SK-N-SH (cell line): ENCODE measurements around the gene BOC.

Source experiments
- EP300 ChIP-seq, 2 experiments: IDR thresholded peaks; 2 replicates each; pipeline versions ENCODE4 v1.4.0 to v1.6.1; 2012; ENCODE audit warnings: borderline replicate concordance in 1 of 2, low read depth in 1 of 2, low read length in 1 of 2
- GABPA ChIP-seq: IDR thresholded peaks from 2 replicates; pipeline ENCODE4 v1.4.0; 2012; ENCODE audit warnings: low read depth, mild to moderate bottlenecking
- JUND ChIP-seq: IDR thresholded peaks from 2 replicates; pipeline ENCODE4 v1.4.0; 2012
- NRF1 ChIP-seq: IDR thresholded peaks from 2 replicates; pipeline ENCODE4 v1.6.1; 2012; ENCODE audit warnings: low read depth, mild to moderate bottlenecking, low read length
- RXRA ChIP-seq: IDR thresholded peaks from 2 replicates; pipeline ENCODE4 v1.4.0; 2012; ENCODE audit warnings: low read depth, mild to moderate bottlenecking, borderline replicate concordance
- SIN3A ChIP-seq: IDR thresholded peaks from 2 replicates; pipeline ENCODE4 v1.6.1; 2012; ENCODE audit warnings: low read depth, mild to moderate bottlenecking, low read length, moderate library complexity, borderline replicate concordance
- YY1 ChIP-seq: IDR thresholded peaks from 2 replicates; pipeline ENCODE4 v1.4.0; 2012; ENCODE audit warnings: low read depth, mild to moderate bottlenecking
- TF ChIP-seq, protein P1 (sequence below): fragments of 200-600 bp; sonication (generic); IDR thresholded peaks from 2 replicates; pipeline ENCODE4 v1.6.1; 2017; ENCODE audit warnings: antibody characterized with exemption, mild to moderate bottlenecking, moderate library complexity
- TF ChIP-seq, protein P2 (sequence below): IDR thresholded peaks from 2 replicates; pipeline ENCODE4 v1.4.0; 2012; ENCODE audit warnings: low read depth
- TF ChIP-seq, protein P3 (sequence below): fragments of 150-350 bp; IDR thresholded peaks from 2 replicates; pipeline ENCODE4 v1.6.1; 2017; ENCODE audit warnings: antibody characterized with exemption, low read length, low read depth, borderline replicate concordance
- TF ChIP-seq, protein P4 (sequence below): IDR thresholded peaks from 2 replicates; pipeline ENCODE4 v1.6.1; 2012; ENCODE audit warnings: mild to moderate bottlenecking, low read depth, low read length, moderate library complexity

DNA sequence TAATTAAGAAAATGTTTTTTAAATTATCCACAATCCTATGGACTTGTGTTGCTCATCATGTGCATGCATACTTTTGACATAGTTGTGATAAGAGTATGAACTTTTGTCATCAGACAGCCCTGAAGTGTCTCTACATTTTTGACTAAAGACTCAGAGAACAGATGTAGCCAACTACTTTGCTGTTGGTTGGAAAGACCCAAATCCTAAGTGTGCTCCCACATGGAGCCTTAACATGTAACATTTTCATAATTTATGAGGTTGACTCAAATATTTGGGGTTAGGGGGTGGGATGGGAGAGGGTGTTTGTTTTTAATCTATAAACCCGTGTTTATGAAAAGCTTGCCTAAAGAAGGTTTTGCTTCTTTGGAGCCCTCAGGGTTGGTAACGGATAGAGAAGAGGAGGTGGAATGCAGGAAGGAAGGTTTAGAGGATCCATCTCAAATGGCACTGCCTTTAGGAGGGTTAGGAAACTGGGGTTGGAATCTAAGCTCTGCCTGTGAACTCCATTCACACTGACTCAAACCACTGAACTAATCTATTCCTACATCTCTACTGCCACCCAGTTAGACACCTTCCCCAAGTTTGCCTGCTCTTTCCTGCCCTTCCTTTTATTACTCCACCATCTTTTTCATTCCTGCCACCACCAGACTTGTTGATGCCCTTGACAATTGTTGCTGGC is 3.7 kb downstream of the BOC start:
- no peak for TF ChIP-seq EP300 (IDR thresholded peaks at IDR 0.05; ENCODE audit: borderline replicate concordance in 1 of 2, low read depth in 1 of 2, low read length in 1 of 2)
- TF ChIP-seq RXRA = no peak
- TF ChIP-seq, protein P1, sequence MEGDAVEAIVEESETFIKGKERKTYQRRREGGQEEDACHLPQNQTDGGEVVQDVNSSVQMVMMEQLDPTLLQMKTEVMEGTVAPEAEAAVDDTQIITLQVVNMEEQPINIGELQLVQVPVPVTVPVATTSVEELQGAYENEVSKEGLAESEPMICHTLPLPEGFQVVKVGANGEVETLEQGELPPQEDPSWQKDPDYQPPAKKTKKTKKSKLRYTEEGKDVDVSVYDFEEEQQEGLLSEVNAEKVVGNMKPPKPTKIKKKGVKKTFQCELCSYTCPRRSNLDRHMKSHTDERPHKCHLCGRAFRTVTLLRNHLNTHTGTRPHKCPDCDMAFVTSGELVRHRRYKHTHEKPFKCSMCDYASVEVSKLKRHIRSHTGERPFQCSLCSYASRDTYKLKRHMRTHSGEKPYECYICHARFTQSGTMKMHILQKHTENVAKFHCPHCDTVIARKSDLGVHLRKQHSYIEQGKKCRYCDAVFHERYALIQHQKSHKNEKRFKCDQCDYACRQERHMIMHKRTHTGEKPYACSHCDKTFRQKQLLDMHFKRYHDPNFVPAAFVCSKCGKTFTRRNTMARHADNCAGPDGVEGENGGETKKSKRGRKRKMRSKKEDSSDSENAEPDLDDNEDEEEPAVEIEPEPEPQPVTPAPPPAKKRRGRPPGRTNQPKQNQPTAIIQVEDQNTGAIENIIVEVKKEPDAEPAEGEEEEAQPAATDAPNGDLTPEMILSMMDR = no peak
- no peak for TF ChIP-seq YY1
- no peak for TF ChIP-seq SIN3A
- TF ChIP-seq, protein P2, sequence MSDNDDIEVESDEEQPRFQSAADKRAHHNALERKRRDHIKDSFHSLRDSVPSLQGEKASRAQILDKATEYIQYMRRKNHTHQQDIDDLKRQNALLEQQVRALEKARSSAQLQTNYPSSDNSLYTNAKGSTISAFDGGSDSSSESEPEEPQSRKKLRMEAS = no peak
- no peak for TF ChIP-seq NRF1
- TF ChIP-seq, protein P3, sequence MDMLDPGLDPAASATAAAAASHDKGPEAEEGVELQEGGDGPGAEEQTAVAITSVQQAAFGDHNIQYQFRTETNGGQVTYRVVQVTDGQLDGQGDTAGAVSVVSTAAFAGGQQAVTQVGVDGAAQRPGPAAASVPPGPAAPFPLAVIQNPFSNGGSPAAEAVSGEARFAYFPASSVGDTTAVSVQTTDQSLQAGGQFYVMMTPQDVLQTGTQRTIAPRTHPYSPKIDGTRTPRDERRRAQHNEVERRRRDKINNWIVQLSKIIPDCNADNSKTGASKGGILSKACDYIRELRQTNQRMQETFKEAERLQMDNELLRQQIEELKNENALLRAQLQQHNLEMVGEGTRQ = no peak
- TF ChIP-seq, protein P4, sequence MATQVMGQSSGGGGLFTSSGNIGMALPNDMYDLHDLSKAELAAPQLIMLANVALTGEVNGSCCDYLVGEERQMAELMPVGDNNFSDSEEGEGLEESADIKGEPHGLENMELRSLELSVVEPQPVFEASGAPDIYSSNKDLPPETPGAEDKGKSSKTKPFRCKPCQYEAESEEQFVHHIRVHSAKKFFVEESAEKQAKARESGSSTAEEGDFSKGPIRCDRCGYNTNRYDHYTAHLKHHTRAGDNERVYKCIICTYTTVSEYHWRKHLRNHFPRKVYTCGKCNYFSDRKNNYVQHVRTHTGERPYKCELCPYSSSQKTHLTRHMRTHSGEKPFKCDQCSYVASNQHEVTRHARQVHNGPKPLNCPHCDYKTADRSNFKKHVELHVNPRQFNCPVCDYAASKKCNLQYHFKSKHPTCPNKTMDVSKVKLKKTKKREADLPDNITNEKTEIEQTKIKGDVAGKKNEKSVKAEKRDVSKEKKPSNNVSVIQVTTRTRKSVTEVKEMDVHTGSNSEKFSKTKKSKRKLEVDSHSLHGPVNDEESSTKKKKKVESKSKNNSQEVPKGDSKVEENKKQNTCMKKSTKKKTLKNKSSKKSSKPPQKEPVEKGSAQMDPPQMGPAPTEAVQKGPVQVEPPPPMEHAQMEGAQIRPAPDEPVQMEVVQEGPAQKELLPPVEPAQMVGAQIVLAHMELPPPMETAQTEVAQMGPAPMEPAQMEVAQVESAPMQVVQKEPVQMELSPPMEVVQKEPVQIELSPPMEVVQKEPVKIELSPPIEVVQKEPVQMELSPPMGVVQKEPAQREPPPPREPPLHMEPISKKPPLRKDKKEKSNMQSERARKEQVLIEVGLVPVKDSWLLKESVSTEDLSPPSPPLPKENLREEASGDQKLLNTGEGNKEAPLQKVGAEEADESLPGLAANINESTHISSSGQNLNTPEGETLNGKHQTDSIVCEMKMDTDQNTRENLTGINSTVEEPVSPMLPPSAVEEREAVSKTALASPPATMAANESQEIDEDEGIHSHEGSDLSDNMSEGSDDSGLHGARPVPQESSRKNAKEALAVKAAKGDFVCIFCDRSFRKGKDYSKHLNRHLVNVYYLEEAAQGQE = no peak
- no peak for TF ChIP-seq JUND
- TF ChIP-seq GABPA = no peak
